Hypothalamus (tissue), 51 donors: ENCODE data around the gene RAB17.

ENCODE experiments used
- DNase-seq, 51 donors: peaks; one replicate each; lab custom pipeline; 2025; lab: John Stamatoyannopoulos, UW

The RAB17 gene

DNA sequence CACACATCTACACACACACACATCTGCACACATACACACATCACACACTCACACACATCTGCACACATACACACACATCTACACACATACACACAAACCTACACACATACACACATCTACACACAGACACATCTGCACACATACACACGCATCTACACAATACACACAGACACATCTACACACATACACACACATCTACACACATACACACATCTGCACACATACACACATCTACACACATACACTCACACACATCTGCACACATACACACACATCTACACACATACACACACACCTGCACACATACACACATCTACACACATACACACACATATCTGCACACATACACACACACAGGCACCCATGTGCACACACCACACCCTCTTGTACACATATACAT, 24.6 kb downstream of the RAB17 start:
- no peak for DNase-seq

GRCh38 chr2:237564526-237565131, 25.9 kb downstream of the RAB17 start:
- no peak for DNase-seq

DNA sequence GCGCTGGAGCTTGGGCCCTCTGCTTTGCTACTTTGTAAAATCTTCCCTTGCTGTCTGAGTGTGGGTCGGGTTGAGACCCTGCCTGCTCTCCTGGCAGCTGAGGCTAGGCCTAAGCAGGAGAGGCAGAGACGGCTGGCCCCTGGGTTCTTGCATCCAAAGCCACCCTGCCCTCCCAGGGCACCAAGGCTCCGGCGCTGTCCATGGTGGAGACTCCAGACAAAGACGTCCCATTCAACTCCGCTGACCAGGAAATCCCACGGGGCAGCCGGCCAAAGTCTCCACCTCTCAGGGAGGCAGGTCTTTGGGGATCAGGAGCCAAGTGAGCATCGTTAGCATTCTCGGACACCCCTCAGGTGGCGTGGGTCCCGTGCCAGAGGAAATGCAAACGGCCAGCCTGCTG, 26.7 kb downstream of the RAB17 start:
- no peak for DNase-seq

GRCh38 chr2:237561221-237561620, 29.3 kb downstream of the RAB17 start:
- no peak for DNase-seq

DNA sequence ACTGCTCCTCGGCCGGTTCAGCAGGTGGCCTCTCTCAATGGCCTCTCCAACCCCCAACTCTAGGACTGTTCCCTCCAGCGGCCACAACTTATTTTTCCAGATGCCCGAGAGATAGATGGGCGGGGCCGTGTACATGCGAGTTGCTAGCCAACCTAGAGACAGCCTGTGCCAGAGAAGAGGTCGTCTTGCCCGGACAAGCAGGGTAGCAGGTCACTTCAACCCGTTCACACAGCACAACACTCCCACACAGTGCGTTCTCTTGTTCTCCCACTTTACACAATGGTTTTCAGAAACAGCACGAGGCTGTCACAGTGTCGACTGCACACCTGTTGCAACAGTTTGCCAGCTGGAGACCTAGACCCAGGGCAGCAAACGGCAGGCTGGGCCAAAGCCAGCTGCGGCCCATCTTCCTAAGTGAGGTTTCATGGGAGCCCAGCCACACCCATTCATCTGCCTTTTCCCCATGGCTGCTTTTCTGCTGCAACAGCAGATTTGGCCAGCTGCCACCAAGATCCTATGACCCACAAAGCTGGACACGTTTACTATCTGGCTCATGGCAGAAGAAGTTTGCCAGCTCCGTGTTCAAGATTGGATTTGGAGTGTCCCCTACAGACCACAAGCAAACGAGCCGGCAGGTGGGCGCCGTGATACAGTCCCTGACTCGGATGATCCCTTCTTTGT, 31.4 kb downstream of the RAB17 start:
- peak in 1 of 51 donors; percentile 15 for DNase-seq

- no peak for DNase-seq
These were observed 32.9 kb downstream of the RAB17 start for GRCh38 chr2:237557633-237558015.

GRCh38 chr2:237556773-237557632, 33.5 kb downstream of the RAB17 start:
- no peak for DNase-seq

- no peak for DNase-seq
These were observed 35.0 kb downstream of the RAB17 start for GRCh38 chr2:237555560-237555959.

DNA sequence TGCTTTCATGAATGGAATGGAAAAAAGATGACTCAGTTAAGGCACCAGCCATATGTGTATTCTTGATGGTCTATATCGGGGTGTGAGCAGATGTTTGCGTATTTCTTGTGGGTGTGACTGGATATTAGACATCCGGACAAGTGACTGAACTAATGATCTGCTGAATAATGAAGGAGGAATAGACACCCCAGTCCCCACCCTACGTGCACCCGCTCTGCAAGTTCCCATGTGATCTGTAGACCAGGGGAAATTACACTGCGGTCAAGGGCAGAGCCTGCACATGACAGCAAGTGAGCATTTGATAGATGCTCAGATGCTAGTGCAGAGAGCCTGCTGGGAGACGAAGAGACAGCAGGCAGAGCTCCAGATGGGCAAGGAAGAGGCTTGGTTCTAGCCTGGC, 36.6 kb downstream of the RAB17 start:
- DNase-seq, result no peak

GRCh38 chr2:237552908-237553307, 37.6 kb downstream of the RAB17 start:
- DNase-seq, result no peak

GRCh38 chr2:237551071-237551574, 39.4 kb downstream of the RAB17 start:
- no peak for DNase-seq

GRCh38 chr2:237549643-237550415, 40.7 kb downstream of the RAB17 start:
- no peak for DNase-seq

- no peak for DNase-seq
These were observed 41.3 kb downstream of the RAB17 start for GRCh38 chr2:237549216-237549615.

DNA sequence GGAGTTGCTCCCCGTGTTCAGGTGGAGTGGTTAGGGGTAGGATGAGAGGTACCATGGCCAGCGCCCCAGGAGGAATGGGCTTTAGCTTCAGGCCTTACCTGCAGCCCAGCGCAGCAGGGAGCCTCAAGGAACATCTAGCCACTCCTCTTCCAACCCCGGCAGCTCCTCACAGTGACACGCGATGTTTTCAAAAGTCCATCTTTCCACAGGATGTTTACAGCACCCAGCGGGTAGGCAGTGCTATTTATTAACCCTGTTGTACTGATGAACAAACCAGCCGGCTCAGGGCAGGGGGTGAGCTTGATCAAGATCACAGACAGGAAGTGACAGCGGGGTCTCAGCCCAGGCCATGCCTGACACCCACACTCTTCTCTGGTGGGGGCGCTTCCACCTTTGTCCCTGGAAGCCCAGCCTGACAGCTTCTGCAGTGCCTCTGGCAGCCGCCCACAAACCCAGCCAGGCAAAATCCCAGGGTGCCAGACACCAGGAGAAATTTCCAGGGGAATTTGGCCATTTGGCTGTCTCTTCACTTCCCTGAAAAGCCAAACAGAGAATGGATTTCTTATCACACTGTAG, 42.6 kb downstream of the RAB17 start:
- no peak for DNase-seq

- DNase-seq, result no peak
These were observed 43.6 kb downstream of the RAB17 start for GRCh38 chr2:237546876-237547395.

- DNase-seq, result no peak
These were observed 44.3 kb downstream of the RAB17 start for GRCh38 chr2:237546040-237546875.

- DNase-seq, result no peak
These were observed 48.4 kb downstream of the RAB17 start for GRCh38 chr2:237542001-237542704.

GRCh38 chr2:237541243-237541642, 49.3 kb downstream of the RAB17 start:
- no peak for DNase-seq

DNA sequence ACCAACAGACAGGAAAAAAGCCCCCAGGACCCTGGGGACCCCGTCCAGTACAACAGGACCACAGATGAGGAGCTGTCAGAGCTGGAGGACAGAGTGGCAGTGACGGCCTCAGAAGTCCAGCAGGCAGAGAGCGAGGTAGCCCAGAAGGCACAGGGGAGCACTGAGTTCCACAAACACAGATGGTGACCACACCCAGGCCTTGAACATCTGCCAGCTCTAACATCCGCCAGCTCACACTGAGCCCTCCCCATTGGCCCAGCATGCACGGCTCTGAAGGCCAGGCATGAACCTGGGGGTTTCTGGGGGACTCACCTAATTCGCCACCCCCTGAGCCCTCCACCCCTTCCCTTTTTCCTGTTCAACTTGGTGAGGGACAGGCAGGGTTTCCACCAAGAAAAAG, 49.7 kb downstream of the RAB17 start:
- no peak for DNase-seq
